Measurements from ENCODE around the gene IGDCC3.

DNA sequence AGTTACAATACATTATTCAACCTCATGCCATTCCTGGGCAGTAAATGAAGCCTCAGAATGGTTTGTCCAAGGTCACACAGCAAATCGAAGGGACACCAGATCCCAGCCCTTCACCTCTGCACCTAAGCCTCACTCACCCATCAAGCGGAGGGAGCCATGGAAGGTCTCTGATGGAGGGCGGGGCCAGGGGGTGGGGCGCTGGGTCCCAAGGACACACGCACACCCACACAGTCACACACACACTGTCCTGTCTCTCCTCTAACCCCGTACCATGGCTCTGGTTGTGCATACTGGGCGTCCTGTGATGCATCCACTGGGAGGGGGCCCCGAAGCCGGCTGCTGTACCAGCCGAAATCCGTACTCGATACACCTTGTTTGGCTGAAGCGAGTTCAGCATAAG is 15.3 kb upstream of the IGDCC3 start:
- TF ChIP-seq, protein P1, sequence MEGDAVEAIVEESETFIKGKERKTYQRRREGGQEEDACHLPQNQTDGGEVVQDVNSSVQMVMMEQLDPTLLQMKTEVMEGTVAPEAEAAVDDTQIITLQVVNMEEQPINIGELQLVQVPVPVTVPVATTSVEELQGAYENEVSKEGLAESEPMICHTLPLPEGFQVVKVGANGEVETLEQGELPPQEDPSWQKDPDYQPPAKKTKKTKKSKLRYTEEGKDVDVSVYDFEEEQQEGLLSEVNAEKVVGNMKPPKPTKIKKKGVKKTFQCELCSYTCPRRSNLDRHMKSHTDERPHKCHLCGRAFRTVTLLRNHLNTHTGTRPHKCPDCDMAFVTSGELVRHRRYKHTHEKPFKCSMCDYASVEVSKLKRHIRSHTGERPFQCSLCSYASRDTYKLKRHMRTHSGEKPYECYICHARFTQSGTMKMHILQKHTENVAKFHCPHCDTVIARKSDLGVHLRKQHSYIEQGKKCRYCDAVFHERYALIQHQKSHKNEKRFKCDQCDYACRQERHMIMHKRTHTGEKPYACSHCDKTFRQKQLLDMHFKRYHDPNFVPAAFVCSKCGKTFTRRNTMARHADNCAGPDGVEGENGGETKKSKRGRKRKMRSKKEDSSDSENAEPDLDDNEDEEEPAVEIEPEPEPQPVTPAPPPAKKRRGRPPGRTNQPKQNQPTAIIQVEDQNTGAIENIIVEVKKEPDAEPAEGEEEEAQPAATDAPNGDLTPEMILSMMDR (IDR thresholded peaks at IDR 0.05 in 4 of 5, conservative IDR thresholded peaks at IDR 0.05 in 1 of 5): no peak
- no peak for TF ChIP-seq POLR2A (IDR thresholded peaks at IDR 0.05)

All from gastrocnemius medialis (tissue), 4 donors.